ENCODE results near the gene ASCC1. TPM values are rescaled to one million over a fixed set of nuclear protein-coding genes. Genes with fewer than 3 reads are reported as not detected.

ASCC1 gene
- total and polyA plus RNA-seq, 2 experiments from 2014 or later: 25.2 to 30.0 TPM

GRCh38 chr10:72221278-72221677 is 5.2 kb upstream of the ASCC1 start:
- H3K4me3 ChIP-seq: no peak overlapping the region
- no peaks in the 10 kb centered on the region for H3K9me3 ChIP-seq (ENCODE audit: low read depth)
- H3K4me1 ChIP-seq (ENCODE audit: insufficient read depth): peaks cover 9% of the 10 kb centered on the region; the same call in 1 of the 2 replicates
- DNase-seq: no peak
- no peak overlapping the region for H2AFZ ChIP-seq
- H3K36me3 ChIP-seq (ENCODE audit: low read depth): no peaks in the 10 kb centered on the region
- H3K4me2 ChIP-seq (ENCODE audit: unreplicated experiment): no peak overlapping the region
- in situ Hi-C loops (cut with MboI): loop anchor here (25.0 kb wide), 1 partner anchor 284 kb away; no protein-coding TSS in a partner anchor
- H3K79me2 ChIP-seq (ENCODE audit: insufficient read depth): peaks cover 42% of the 10 kb centered on the region
- no peaks in the 10 kb centered on the region for H4K20me1 ChIP-seq (ENCODE audit: insufficient read depth)
- H3K27me3 ChIP-seq (replicated peaks; ENCODE audit: insufficient read depth): no peaks in the 10 kb centered on the region
- WGBS, 2 experiments (ENCODE audit: low coverage in 1 of 2, low lambda C conversion rate in 2 of 2, missing lambda C conversion rate in 2 of 2): 91 to 100% methylated on average over 1 of the region's 1 CpG
- H3K9ac ChIP-seq: no peak overlapping the region
- H3K27ac ChIP-seq: no peak overlapping the region
- H3K9me2 ChIP-seq (ENCODE audit: insufficient read depth): no peaks in the 10 kb centered on the region
- H3F3A ChIP-seq (ENCODE audit: insufficient read depth): no peaks in the 10 kb centered on the region
- TF ChIP-seq EZH2 (IDR thresholded peaks at IDR 0.05; ENCODE audit: insufficient read depth, poor library complexity, severe bottlenecking) (no peak), EZH2phosphoT487 (IDR thresholded peaks at IDR 0.05; ENCODE audit: insufficient read depth, low read depth) (no peak)

GRCh38 chr10:72220637-72221036 is 4.6 kb upstream of the ASCC1 start:
- WGBS, 2 experiments (ENCODE audit: low coverage in 1 of 2, low lambda C conversion rate in 2 of 2, missing lambda C conversion rate in 2 of 2): 81 to 83% methylated on average over 8 of the region's 8 CpGs

GRCh38 chr10:72219235-72219814 is 3.2 kb upstream of the ASCC1 start:
- no peaks in the 10 kb centered on the region for H3K27me3 ChIP-seq (replicated peaks; ENCODE audit: insufficient read depth)
- DNase-seq: no peak
- H3F3A ChIP-seq (ENCODE audit: insufficient read depth): no peaks in the 10 kb centered on the region; the same call in 1 of the 2 replicates
- in situ Hi-C loops (cut with MboI): loop anchor here (25.0 kb wide), 1 partner anchor 282 kb away; no protein-coding TSS in a partner anchor
- H3K9ac ChIP-seq: no peak overlapping the region
- peaks cover 16% of the 10 kb centered on the region; the same call in 1 of the 2 replicates for H3K4me1 ChIP-seq (ENCODE audit: insufficient read depth)
- WGBS, 2 experiments (ENCODE audit: low coverage in 1 of 2, low lambda C conversion rate in 2 of 2, missing lambda C conversion rate in 2 of 2): 83 to 86% methylated on average over 6 of the region's 6 CpGs
- H3K4me2 ChIP-seq (ENCODE audit: unreplicated experiment): no peak overlapping the region
- H2AFZ ChIP-seq: no peak overlapping the region
- no peak overlapping the region for H3K27ac ChIP-seq
- TF ChIP-seq EZH2 (IDR thresholded peaks at IDR 0.05; ENCODE audit: insufficient read depth, poor library complexity, severe bottlenecking): no peak
- no peak for TF ChIP-seq EZH2phosphoT487 (IDR thresholded peaks at IDR 0.05; ENCODE audit: insufficient read depth, low read depth)
- no peaks in the 10 kb centered on the region for H3K9me2 ChIP-seq (ENCODE audit: insufficient read depth)
- peaks cover 54% of the 10 kb centered on the region for H3K79me2 ChIP-seq (ENCODE audit: insufficient read depth)
- no peaks in the 10 kb centered on the region for H3K9me3 ChIP-seq (ENCODE audit: low read depth)
- no peak overlapping the region for H3K4me3 ChIP-seq
- no peaks in the 10 kb centered on the region for H3K36me3 ChIP-seq (ENCODE audit: low read depth)
- no peaks in the 10 kb centered on the region for H4K20me1 ChIP-seq (ENCODE audit: insufficient read depth)

More at GRCh38 chr10:72220637-72221036, 4.6 kb upstream of the ASCC1 start:
- no peaks in the 10 kb centered on the region for H3K9me2 ChIP-seq (ENCODE audit: insufficient read depth)
- TF ChIP-seq EZH2 (IDR thresholded peaks at IDR 0.05; ENCODE audit: insufficient read depth, poor library complexity, severe bottlenecking) (no peak), EZH2phosphoT487 (IDR thresholded peaks at IDR 0.05; ENCODE audit: insufficient read depth, low read depth) (no peak)
- peaks cover 42% of the 10 kb centered on the region for H3K79me2 ChIP-seq (ENCODE audit: insufficient read depth)
- peaks cover 9% of the 10 kb centered on the region; the same call in 1 of the 2 replicates for H3K4me1 ChIP-seq (ENCODE audit: insufficient read depth)
- H4K20me1 ChIP-seq (ENCODE audit: insufficient read depth): no peaks in the 10 kb centered on the region
- no peak overlapping the region for H3K9ac ChIP-seq
- H3F3A ChIP-seq (ENCODE audit: insufficient read depth): no peaks in the 10 kb centered on the region; the same call in 1 of the 2 replicates
- H3K27ac ChIP-seq: no peak overlapping the region
- H3K27me3 ChIP-seq (replicated peaks; ENCODE audit: insufficient read depth): no peaks in the 10 kb centered on the region
- no peak overlapping the region for H2AFZ ChIP-seq
- no peak overlapping the region for H3K4me2 ChIP-seq (ENCODE audit: unreplicated experiment)
- H3K9me3 ChIP-seq (ENCODE audit: low read depth): no peaks in the 10 kb centered on the region
- no peaks in the 10 kb centered on the region for H3K36me3 ChIP-seq (ENCODE audit: low read depth)
- DNase-seq: no peak
- H3K4me3 ChIP-seq: no peak overlapping the region
- in situ Hi-C loops (cut with MboI): loop anchor here (25.0 kb wide), 1 partner anchor 283 kb away; no protein-coding TSS in a partner anchor

GRCh38 chr10:72218726-72219125 is 2.6 kb upstream of the ASCC1 start:
- Histone ChIP-seq H3K9ac (no peak overlapping the region), H3K4me3 (no peak overlapping the region), H3K9me3 (ENCODE audit: low read depth) (no peaks in the 10 kb centered on the region), H3K9me2 (ENCODE audit: insufficient read depth) (no peaks in the 10 kb centered on the region), H3K79me2 (ENCODE audit: insufficient read depth) (peaks cover 55% of the 10 kb centered on the region), H3K27me3 (replicated peaks; ENCODE audit: insufficient read depth) (no peaks in the 10 kb centered on the region), H3K4me1 (ENCODE audit: insufficient read depth) (peaks cover 16% of the 10 kb centered on the region; the same call in 1 of the 2 replicates), H3F3A (ENCODE audit: insufficient read depth) (no peaks in the 10 kb centered on the region; the same call in 1 of the 2 replicates), H3K4me2 (ENCODE audit: unreplicated experiment) (no peak overlapping the region), H3K36me3 (ENCODE audit: low read depth) (no peaks in the 10 kb centered on the region), H2AFZ (no peak overlapping the region), H3K27ac (no peak overlapping the region), H4K20me1 (ENCODE audit: insufficient read depth) (no peaks in the 10 kb centered on the region)
- no peak for DNase-seq
- TF ChIP-seq EZH2 (IDR thresholded peaks at IDR 0.05; ENCODE audit: insufficient read depth, poor library complexity, severe bottlenecking) (no peak), EZH2phosphoT487 (IDR thresholded peaks at IDR 0.05; ENCODE audit: insufficient read depth, low read depth) (no peak)
- in situ Hi-C loops (cut with MboI): loop anchor here (25.0 kb wide), 1 partner anchor 281 kb away; no protein-coding TSS in a partner anchor
- 49 to 70% methylated on average over 2 of the region's 2 CpGs for WGBS, 2 experiments (ENCODE audit: low coverage in 1 of 2, low lambda C conversion rate in 2 of 2, missing lambda C conversion rate in 2 of 2)

All from GM23248 (cell line).